IMR-90 (cell line): Measurements from ENCODE around the gene ADAM23. TPM values are rescaled to one million over a fixed set of nuclear protein-coding genes. Genes with fewer than 3 reads are reported as not detected.

Experiments
- ATAC-seq: fragments of 200-7000 bp; cut with Tn5 transposase; 2 replicates; pipeline ENCODE4 v1.9.1; 2020; ENCODE audit warnings: low read depth, mild to moderate bottlenecking, moderate library complexity
- BruUV-seq: library from RNA; stranded (reverse); fragments of 400-500 nt; replicated peaks from 2 replicates; lab custom pipeline; 2021; lab: Mats Ljungman, UMichigan
- CTCF ChIA-PET: fragments of 300-600 bp; formaldehyde crosslinking; extraction: SDS; loops from one replicate; lab custom pipeline; 2021; ENCODE audit warnings: antibody characterized with exemption; lab: Yijun Ruan, JAX
- POLR2A ChIA-PET: fragments of 300-600 bp; sonication (Branson Sonifier 250); formaldehyde crosslinking; loops from one replicate; lab custom pipeline; 2022; ENCODE audit warnings: antibody characterized with exemption; ENCODE audit not compliant: unreplicated experiment; lab: Charles Lee
- DNase-seq: peaks from one replicate; pipeline ENCODE4 v3.0.0; 2013
- H2AFZ ChIP-seq: replicated peaks from 2 replicates; pipeline ENCODE3; 2013; ENCODE audit warnings: low read length, mild to moderate bottlenecking; ENCODE audit not compliant: poor library complexity
- H2AK5ac ChIP-seq: 2 replicates; pipeline ENCODE4 v1.6.1; 2013; ENCODE audit warnings: low read depth, low read length, inconsistent platforms
- H2AK9ac ChIP-seq: replicated peaks from 2 replicates; pipeline ENCODE3; 2013; ENCODE audit warnings: mild to moderate bottlenecking, low read depth, low read length, moderate library complexity; ENCODE audit not compliant: poor library complexity
- H2BK120ac ChIP-seq: 2 replicates; pipeline ENCODE4 v1.6.1; 2013; ENCODE audit warnings: low read depth, low read length, inconsistent platforms
- H2BK15ac ChIP-seq: 3 replicates; pipeline ENCODE4 v1.6.1; 2013; ENCODE audit warnings: low read depth, low read length, inconsistent platforms
- H2BK20ac ChIP-seq: 2 replicates; pipeline ENCODE4 v1.6.1; 2013; ENCODE audit warnings: low read depth, mild to moderate bottlenecking, inconsistent platforms, low read length, moderate library complexity
- H2BK5ac ChIP-seq: 2 replicates; pipeline ENCODE4 v1.6.1; 2013; ENCODE audit warnings: mild to moderate bottlenecking, low read depth, low read length, inconsistent platforms; ENCODE audit not compliant: poor library complexity, severe bottlenecking
- H3K14ac ChIP-seq: replicated peaks from 2 replicates; pipeline ENCODE4 v1.6.1; 2013; ENCODE audit warnings: low read depth, low read length, inconsistent platforms
- H3K18ac ChIP-seq: 2 replicates; pipeline ENCODE4 v1.6.1; 2013; ENCODE audit warnings: low read depth, low read length, control low read depth
- H3K23ac ChIP-seq: 2 replicates; pipeline ENCODE4 v1.6.1; 2013; ENCODE audit warnings: low read depth, low read length, inconsistent platforms
- H3K27ac ChIP-seq: 2 replicates; pipeline ENCODE4 v1.5.1; 2013; ENCODE audit warnings: mild to moderate bottlenecking, control low read depth, low read length; ENCODE audit not compliant: insufficient read depth
- H3K27me3 ChIP-seq: 2 replicates; pipeline ENCODE4 v1.6.1; 2013; ENCODE audit warnings: low read length; ENCODE audit not compliant: control insufficient read depth, insufficient read depth
- H3K36me3 ChIP-seq: 2 replicates; pipeline ENCODE4 v1.6.1; 2013; ENCODE audit warnings: low read length, mixed read lengths; ENCODE audit not compliant: control insufficient read depth, insufficient read depth
- H3K4ac ChIP-seq: 2 replicates; pipeline ENCODE4 v1.6.1; 2013; ENCODE audit warnings: low read depth, low read length, inconsistent platforms
- H3K4me1 ChIP-seq: 2 replicates; pipeline ENCODE4 v1.6.1; 2013; ENCODE audit warnings: low read length, mixed read lengths; ENCODE audit not compliant: control insufficient read depth, insufficient read depth
- H3K4me2 ChIP-seq: 2 replicates; pipeline ENCODE4 v1.6.1; 2013; ENCODE audit warnings: low read depth, mild to moderate bottlenecking, control low read depth, low read length, moderate library complexity
- H3K4me3 ChIP-seq: 2 replicates; pipeline ENCODE4 v1.5.1; 2013; ENCODE audit warnings: low read depth, mild to moderate bottlenecking, control low read depth, low read length, moderate library complexity; ENCODE audit not compliant: insufficient read depth
- H3K56ac ChIP-seq: 2 replicates; pipeline ENCODE4 v1.6.1; 2013; ENCODE audit warnings: low read length, inconsistent platforms; ENCODE audit not compliant: insufficient read depth; ENCODE audit errors: extremely low read depth
- H3K79me1 ChIP-seq, 2 experiments: 2 replicates each; pipeline ENCODE4 v1.6.1; 2013; ENCODE audit warnings: low read length in 2 of 2, inconsistent platforms in 1 of 2, low read depth in 1 of 2
- H3K9ac ChIP-seq: 2 replicates; pipeline ENCODE4 v1.6.1; 2013; ENCODE audit warnings: low read depth, low read length, control low read depth
- H3K9me1 ChIP-seq: 2 replicates; pipeline ENCODE4 v1.6.1; 2013; ENCODE audit warnings: low read length, inconsistent platforms; ENCODE audit not compliant: insufficient read depth
- H3K9me3 ChIP-seq: 2 replicates; pipeline ENCODE4 v1.6.1; 2013; ENCODE audit warnings: low read length; ENCODE audit not compliant: control insufficient read depth, insufficient read depth
- H4K20me1 ChIP-seq: 2 replicates; pipeline ENCODE4 v1.6.1; 2013; ENCODE audit warnings: low read length, inconsistent platforms; ENCODE audit not compliant: insufficient read depth
- H4K5ac ChIP-seq: 2 replicates; pipeline ENCODE4 v1.6.1; 2013; ENCODE audit warnings: mild to moderate bottlenecking, low read depth, low read length, control low read depth
- H4K8ac ChIP-seq, 2 experiments: 2 replicates each; pipeline ENCODE4 v1.6.1; 2013; ENCODE audit warnings: low read depth in 2 of 2, low read length in 2 of 2, control low read depth in 1 of 2, inconsistent platforms in 1 of 2
- H4K91ac ChIP-seq: 2 replicates; pipeline ENCODE4 v1.6.1; 2013; ENCODE audit warnings: low read depth, low read length, inconsistent platforms; ENCODE audit not compliant: insufficient read depth
- BHLHE40 ChIP-seq: fragments of 150-350 bp; IDR thresholded peaks from 2 replicates; pipeline ENCODE4 v1.6.1; 2016; ENCODE audit warnings: mild to moderate bottlenecking, low read depth, low read length
- CEBPB ChIP-seq: IDR thresholded peaks from 2 replicates; pipeline ENCODE4 v1.6.1; 2012; ENCODE audit warnings: low read depth, low read length, improper control_type of control experiment
- CHD1 ChIP-seq: IDR thresholded peaks from 2 replicates; pipeline ENCODE4 v1.6.1; 2012; ENCODE audit warnings: low read depth, low read length, improper control_type of control experiment
- CTCF ChIP-seq: conservative IDR thresholded peaks from 2 replicates; pipeline ENCODE4 v1.5.1; 2012; ENCODE audit warnings: mild to moderate bottlenecking, low read depth, low read length, improper control_type of control experiment
- FOS ChIP-seq: fragments of 150-350 bp; IDR thresholded peaks from 2 replicates; pipeline ENCODE4 v1.6.1; 2016; ENCODE audit warnings: low read depth, low read length
- MAFK ChIP-seq: IDR thresholded peaks from 2 replicates; pipeline ENCODE4 v1.6.1; 2012; ENCODE audit warnings: low read depth, low read length, improper control_type of control experiment
- MAZ ChIP-seq: IDR thresholded peaks from 2 replicates; pipeline ENCODE4 v1.6.1; 2012; ENCODE audit warnings: low read depth, mild to moderate bottlenecking, low read length, improper control_type of control experiment, moderate library complexity, borderline replicate concordance
- MXI1 ChIP-seq: IDR thresholded peaks from 2 replicates; pipeline ENCODE4 v1.6.1; 2012; ENCODE audit warnings: low read depth, mild to moderate bottlenecking, low read length, moderate library complexity, borderline replicate concordance
- NFE2L2 ChIP-seq: fragments of 150-350 bp; IDR thresholded peaks from 2 replicates; pipeline ENCODE4 v1.6.1; 2016; ENCODE audit warnings: low read depth, mild to moderate bottlenecking, low read length
- POLR2A ChIP-seq: IDR thresholded peaks from 2 replicates; pipeline ENCODE4 v1.6.1; 2012; ENCODE audit warnings: mild to moderate bottlenecking, low read depth, low read length
- RAD21 ChIP-seq: IDR thresholded peaks from 2 replicates; pipeline ENCODE4 v1.6.1; 2012; ENCODE audit warnings: low read length, improper control_type of control experiment
- RCOR1 ChIP-seq: IDR thresholded peaks from 2 replicates; pipeline ENCODE4 v1.6.1; 2012; ENCODE audit warnings: mild to moderate bottlenecking, low read length, improper control_type of control experiment; ENCODE audit not compliant: insufficient replicate concordance
- RFX5 ChIP-seq: IDR thresholded peaks from 2 replicates; pipeline ENCODE4 v1.8.0; 2012; ENCODE audit warnings: low read depth, mild to moderate bottlenecking, low read length, moderate library complexity
- SMC3 ChIP-seq: fragments of 150-350 bp; IDR thresholded peaks from 2 replicates; pipeline ENCODE4 v1.6.1; 2016; ENCODE audit warnings: low read depth, mild to moderate bottlenecking, antibody characterized with exemption, low read length, moderate library complexity
- WGBS, 2 experiments: methylation state at CpG; one replicate each; pipeline versions ENCODE4 v1.1.5 to v1.1.7; 2013; ENCODE audit warnings: missing lambda C conversion rate in 2 of 2; ENCODE audit not compliant: insufficient read length in 1 of 2; ENCODE audit errors: extremely low coverage in 2 of 2; 5-methylcytosine and 5-hydroxymethylcytosine counted together
- dilution Hi-C: fragments of 300-500 bp; cut with HindIII; formaldehyde crosslinking; loops from one replicate; pipeline ENCODE4 v1.14.3; 2018; ENCODE audit warnings: low sequenced_read_pairs; ENCODE audit not compliant: unreplicated experiment
- in situ Hi-C: fragments of 300-500 bp; cut with MboI; formaldehyde crosslinking; loops from 3 replicates; pipeline ENCODE4 v1.14.3; 2019; ENCODE audit warnings: low sequenced_read_pairs, inconsistent platforms, mixed read lengths
- intact Hi-C: fragments of 100-400 bp; cut with micrococcal nuclease; formaldehyde crosslinking; loops from 2 replicates; pipeline ENCODE4 v1.10.0; 2022
- polyA plus RNA-seq, 3 experiments: library from polyadenylated mRNA; depleted of rRNA; stranded (reverse); fragments of >200 nt; gene quantifications; 2 replicates each; pipeline ENCODE4 v1.2.3, GENCODE V29; 2012; ENCODE audit warnings: low replicate concordance in 1 of 3
- total RNA-seq: library from RNA; depleted of rRNA; stranded (reverse); fragments of >200 nt; gene quantifications from 2 replicates; pipeline ENCODE4 v1.2.3, GENCODE V29; 2012
- TF ChIP-seq, protein P1 (sequence below): fragments of 150-350 bp; IDR thresholded peaks from 2 replicates; pipeline ENCODE4 v1.6.1; 2017; ENCODE audit warnings: mild to moderate bottlenecking, antibody characterized with exemption, low read length, low read depth
- TF ChIP-seq, protein P2 (sequence below): fragments of 150-350 bp; IDR thresholded peaks from 2 replicates; pipeline ENCODE4 v1.6.1; 2016; ENCODE audit warnings: low read depth, mild to moderate bottlenecking, low read length, moderate library complexity, borderline replicate concordance

ADAM23 gene
- total and polyA plus RNA-seq, 2 of the 4 experiments (the other 2 are of a cell fraction), result 2.9 to 10.3 TPM

GRCh38 chr2:206616151-206616550 is 172.8 kb downstream of the ADAM23 start:
- Histone ChIP-seq H3K4me1 (peaks cover 4% of the 10 kb centered on the region; the same call in 1 of the 2 replicates), H2BK5ac (no peak overlapping the region), H3K9ac (no peak overlapping the region), H3K9me3 (no peaks in the 10 kb centered on the region), H2BK15ac (no peak overlapping the region), H3K79me1 (no peaks in the 10 kb centered on the region), H2AK5ac (no peak overlapping the region), H3K36me3 (no peaks in the 10 kb centered on the region), H4K91ac (no peak overlapping the region), H2AK9ac (no peak overlapping the region), H3K4ac (no peak overlapping the region), H4K8ac (no peak overlapping the region), H3K18ac (no peak overlapping the region), H4K5ac (no peak overlapping the region), H3K27me3 (no peaks in the 10 kb centered on the region), H3K23ac (no peak overlapping the region), H3K9me1 (no peaks in the 10 kb centered on the region; the same call in 1 of the 2 replicates), H3K27ac (no peak overlapping the region), H3K14ac (no peak overlapping the region), H3K4me2 (no peak overlapping the region; the same call in 1 of the 2 replicates), H2BK120ac (no peak overlapping the region), H3K56ac (no peak overlapping the region), H3K4me3 (no peak overlapping the region), H4K20me1 (no peaks in the 10 kb centered on the region), H2AFZ (no peak overlapping the region), H2BK20ac (no peak overlapping the region)
- no CpG with 5 or more reads among the region's 2 CpGs for WGBS, 2 experiments
- POLR2A ChIA-PET, result no interaction called here
- intact Hi-C loops, result no loop called here
- in situ Hi-C loops, result no loop called here
- TF ChIP-seq MXI1 (no peak), CTCF (no peak), RAD21 (no peak), BHLHE40 (no peak), RCOR1 (no peak), MAZ (no peak), FOS (no peak), POLR2A (no peak), CEBPB (no peak), CHD1 (no peak), NFE2L2 (no peak), MAFK (no peak), SMC3 (no peak), RFX5 (no peak)
- TF ChIP-seq, protein P1, sequence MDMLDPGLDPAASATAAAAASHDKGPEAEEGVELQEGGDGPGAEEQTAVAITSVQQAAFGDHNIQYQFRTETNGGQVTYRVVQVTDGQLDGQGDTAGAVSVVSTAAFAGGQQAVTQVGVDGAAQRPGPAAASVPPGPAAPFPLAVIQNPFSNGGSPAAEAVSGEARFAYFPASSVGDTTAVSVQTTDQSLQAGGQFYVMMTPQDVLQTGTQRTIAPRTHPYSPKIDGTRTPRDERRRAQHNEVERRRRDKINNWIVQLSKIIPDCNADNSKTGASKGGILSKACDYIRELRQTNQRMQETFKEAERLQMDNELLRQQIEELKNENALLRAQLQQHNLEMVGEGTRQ, result no peak
- TF ChIP-seq, protein P2, sequence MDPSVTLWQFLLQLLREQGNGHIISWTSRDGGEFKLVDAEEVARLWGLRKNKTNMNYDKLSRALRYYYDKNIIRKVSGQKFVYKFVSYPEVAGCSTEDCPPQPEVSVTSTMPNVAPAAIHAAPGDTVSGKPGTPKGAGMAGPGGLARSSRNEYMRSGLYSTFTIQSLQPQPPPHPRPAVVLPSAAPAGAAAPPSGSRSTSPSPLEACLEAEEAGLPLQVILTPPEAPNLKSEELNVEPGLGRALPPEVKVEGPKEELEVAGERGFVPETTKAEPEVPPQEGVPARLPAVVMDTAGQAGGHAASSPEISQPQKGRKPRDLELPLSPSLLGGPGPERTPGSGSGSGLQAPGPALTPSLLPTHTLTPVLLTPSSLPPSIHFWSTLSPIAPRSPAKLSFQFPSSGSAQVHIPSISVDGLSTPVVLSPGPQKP, result no peak
- peak; percentile 12 for DNase-seq
- ATAC-seq, result peak; percentile 14; the same call in 1 of the 2 replicates
- dilution Hi-C loops, result no loop called here
- CTCF ChIA-PET, result no interaction called here
- BruUV-seq, result no TSS peak
